Measurements from ENCODE around the gene THEMIS2. TPM values are rescaled to one million over a fixed set of nuclear protein-coding genes. Genes with fewer than 3 reads are reported as not detected.
A peak's percentile ranks its signal among the peaks of the same experiment; 100 is the strongest.

THEMIS2 gene
- total and polyA plus RNA-seq, 2 of the 13 experiments (the other 11 are each of a cell fraction or from before 2014, with no cell fraction given), result 0.38 to 1.5 TPM

DNA sequence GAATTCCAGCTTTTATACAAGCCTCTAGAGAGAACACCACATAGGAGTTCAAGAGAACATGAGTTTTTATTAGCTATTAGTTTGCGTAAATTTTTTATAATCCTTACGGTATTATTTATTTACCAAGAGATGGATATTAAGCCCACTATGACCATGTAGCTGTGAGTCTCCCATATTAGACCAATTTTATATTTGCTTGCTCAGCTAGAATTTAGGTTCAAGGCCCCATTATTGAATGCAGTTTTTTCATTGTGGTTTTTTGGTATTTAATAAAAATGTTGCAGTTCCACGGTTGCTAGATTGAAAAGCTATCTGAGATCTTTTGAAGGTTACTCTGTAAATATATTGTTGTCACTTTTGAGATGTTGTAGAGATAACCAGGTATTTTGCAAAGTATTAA is 38.9 kb upstream of the THEMIS2 start:
- DNase-seq (ENCODE audit: low spot score) (no peak), ATAC-seq (no peak), FAIRE-seq (no peak)
- no TSS peak for BruUV-seq (replicated peaks)
- Histone ChIP-seq H3K4me3 (replicated peaks in 1 of 3; ENCODE audit: insufficient read depth in 1 of 3, low read depth in 2 of 3, low read length in 3 of 3) (no peak overlapping the region), H3K27me3 (ENCODE audit: control insufficient read depth in 1 of 2, insufficient read depth in 2 of 2, low read length in 2 of 2) (no peaks in the 10 kb centered on the region; a peak in 1 of 5 replicates), H3K36me3 (replicated peaks in 1 of 2; ENCODE audit: control insufficient read depth in 1 of 2, insufficient read depth in 2 of 2, low read length in 2 of 2) (peaks cover 0 to 36% of the 10 kb centered on the region in 2 experiments; a peak in 2 of 5 replicates), H3K4me1 (ENCODE audit: insufficient read depth, low read length) (peaks cover 55% of the 10 kb centered on the region), H3K27ac (ENCODE audit: extremely low read length, insufficient read depth, low read length) (peak overlapping the region; percentile 13), H3K9ac (ENCODE audit: insufficient read depth, low read depth, low read length) (no peak overlapping the region), H3K9me3 (ENCODE audit: low read length) (no peaks in the 10 kb centered on the region), H3K4me2 (ENCODE audit: low read depth, low read length) (no peak overlapping the region), H3K79me2 (ENCODE audit: insufficient read depth, low read length) (peaks cover 62% of the 10 kb centered on the region), H4K20me1 (ENCODE audit: insufficient read depth, low read length) (no peaks in the 10 kb centered on the region), H2AFZ (ENCODE audit: low read length) (no peak overlapping the region)
- TF ChIP-seq MAFF (IDR thresholded peaks at IDR 0.05; ENCODE audit: low read depth, low read length), result peak; percentile 53
- TF ChIP-seq, protein P1, sequence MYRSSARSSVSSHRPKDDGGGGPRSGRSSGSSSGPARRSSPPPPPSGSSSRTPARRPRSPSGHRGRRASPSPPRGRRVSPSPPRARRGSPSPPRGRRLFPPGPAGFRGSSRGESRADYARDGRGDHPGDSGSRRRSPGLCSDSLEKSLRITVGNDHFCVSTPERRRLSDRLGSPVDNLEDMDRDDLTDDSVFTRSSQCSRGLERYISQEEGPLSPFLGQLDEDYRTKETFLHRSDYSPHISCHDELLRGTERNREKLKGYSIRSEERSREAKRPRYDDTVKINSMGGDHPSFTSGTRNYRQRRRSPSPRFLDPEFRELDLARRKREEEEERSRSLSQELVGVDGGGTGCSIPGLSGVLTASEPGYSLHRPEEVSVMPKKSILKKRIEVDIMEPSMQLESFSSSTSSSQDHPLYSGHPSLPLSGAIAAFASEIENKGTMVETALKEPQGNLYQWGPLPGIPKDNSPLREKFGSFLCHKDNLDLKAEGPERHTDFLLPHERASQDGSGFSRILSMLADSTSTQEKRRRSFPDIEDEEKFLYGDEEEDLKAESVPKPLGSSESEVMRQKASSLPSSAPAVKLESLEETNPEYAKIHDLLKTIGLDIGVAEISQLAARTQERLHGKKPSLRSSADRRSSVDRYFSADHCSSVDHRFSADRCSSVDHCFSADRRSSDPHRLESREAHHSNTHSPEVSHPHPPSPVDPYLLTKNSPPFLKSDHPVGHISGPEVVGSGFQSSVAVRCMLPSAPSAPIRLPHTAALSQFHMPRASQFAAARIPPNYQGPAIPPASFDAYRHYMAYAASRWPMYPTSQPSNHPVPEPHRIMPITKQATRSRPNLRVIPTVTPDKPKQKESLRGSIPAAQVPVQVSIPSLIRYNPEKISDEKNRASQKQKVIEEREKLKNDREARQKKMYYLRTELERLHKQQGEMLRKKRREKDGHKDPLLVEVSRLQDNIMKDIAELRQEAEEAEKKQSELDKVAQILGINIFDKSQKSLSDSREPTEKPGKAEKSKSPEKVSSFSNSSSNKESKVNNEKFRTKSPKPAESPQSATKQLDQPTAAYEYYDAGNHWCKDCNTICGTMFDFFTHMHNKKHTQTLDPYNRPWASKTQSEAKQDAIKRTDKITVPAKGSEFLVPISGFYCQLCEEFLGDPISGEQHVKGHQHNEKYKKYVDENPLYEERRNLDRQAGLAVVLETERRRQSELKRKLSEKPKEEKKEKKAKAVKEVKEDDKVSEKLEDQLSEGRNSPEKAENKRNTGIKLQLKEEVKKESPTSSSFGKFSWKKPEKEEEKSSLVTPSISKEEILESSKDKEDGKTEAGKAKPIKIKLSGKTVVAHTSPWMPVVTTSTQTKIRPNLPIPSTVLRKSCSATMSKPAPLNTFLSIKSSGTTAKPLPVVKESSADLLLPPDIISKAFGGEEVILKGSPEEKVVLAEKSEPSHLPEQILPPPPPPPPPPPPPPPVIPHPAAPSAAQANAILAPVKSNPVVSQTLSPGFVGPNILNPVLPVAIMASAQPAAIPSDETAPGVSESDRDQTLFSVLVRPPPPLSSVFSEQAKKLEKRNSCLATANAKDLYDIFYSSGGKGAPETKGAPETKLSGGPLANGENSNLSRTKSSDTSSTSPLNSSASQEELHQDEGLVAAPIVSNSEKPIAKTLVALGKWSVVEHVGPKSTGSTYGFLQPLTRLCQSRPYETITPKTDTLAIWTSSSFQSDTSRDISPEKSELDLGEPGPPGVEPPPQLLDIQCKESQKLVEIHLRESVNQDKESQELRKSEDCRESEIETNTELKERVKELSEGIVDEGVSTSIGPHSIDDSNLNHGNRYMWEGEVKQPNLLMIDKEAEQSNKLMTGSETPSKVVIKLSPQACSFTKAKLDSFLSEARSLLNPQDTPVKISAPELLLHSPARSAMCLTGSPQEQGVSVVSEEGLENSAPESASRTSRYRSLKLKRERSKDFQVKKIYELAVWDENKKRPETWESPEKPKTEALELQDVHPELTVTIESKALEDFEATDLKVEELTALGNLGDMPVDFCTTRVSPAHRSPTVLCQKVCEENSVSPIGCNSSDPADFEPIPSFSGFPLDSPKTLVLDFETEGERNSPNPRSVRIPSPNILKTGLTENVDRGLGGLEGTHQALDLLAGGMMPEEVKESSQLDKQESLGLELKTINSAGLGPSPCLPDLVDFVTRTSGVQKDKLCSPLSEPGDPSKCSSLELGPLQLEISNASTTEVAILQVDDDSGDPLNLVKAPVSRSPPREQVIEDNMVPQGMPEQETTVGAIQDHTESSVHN (CRISPR knock-in tag; IDR thresholded peaks at IDR 0.05), result no peak
- TF ChIP-seq ZSCAN21 (CRISPR knock-in tag; IDR thresholded peaks at IDR 0.05; ENCODE audit: borderline replicate concordance), result no peak
- TF ChIP-seq MAFK (conservative IDR thresholded peaks at IDR 0.05 in 1 of 2, IDR thresholded peaks at IDR 0.05 in 1 of 2; ENCODE audit: low read length in 2 of 2), result peak; percentile 57 to 75
- TF ChIP-seq RFX5 (IDR thresholded peaks at IDR 0.05; ENCODE audit: low read depth, low read length), result no peak
- CTCF ChIA-PET (ENCODE audit: low intra/inter-chr PET ratio, low total read pairs), result no interaction called here
- in situ Hi-C loops (cut with HindIII; ENCODE audit: extremely low pct_ligation_motif_present, low pct_unique_long_range_greater_than_20kb) (no loop called here), intact Hi-C loops (cut with micrococcal nuclease; ENCODE audit: unreplicated experiment) (loop anchor here (5.0 kb wide), 2 partner anchors 61 to 161 kb away; partner anchors contain the start of genes IFI6 and STX12)
- POLR2A ChIA-PET, result interaction anchor here (0.6 to 5.8 kb wide), 4 partner anchors 8 to 161 kb away, joined by 3 to 89 read pairs (median 4); partner anchors contain the start of genes IFI6 and STX12
- 73% methylated on average over 3 of the region's 3 CpGs for WGBS (ENCODE audit: low lambda C conversion rate)

All from HepG2 (cell line).